PC-9 (cell line): ENCODE data around the gene ALDH3A1.
"Not testable (repeated sequence)": the region's sequence is repeated elsewhere in the genome, so short reads cannot be mapped to it uniquely, and the experiment has no call there.

Experiments used
- EZH2 ChIP-seq: fragments of 200-600 bp; sonication (generic); IDR thresholded peaks from 2 replicates; pipeline ENCODE4 v1.8.0; 2017; ENCODE audit warnings: antibody characterized with exemption, low read depth
- TF ChIP-seq, protein P1 (sequence below): fragments of 200-600 bp; sonication (generic); conservative IDR thresholded peaks from 2 replicates; pipeline ENCODE4 v1.6.1; 2017; ENCODE audit warnings: mixed run types, antibody characterized with exemption, mild to moderate bottlenecking, moderate library complexity

DNA sequence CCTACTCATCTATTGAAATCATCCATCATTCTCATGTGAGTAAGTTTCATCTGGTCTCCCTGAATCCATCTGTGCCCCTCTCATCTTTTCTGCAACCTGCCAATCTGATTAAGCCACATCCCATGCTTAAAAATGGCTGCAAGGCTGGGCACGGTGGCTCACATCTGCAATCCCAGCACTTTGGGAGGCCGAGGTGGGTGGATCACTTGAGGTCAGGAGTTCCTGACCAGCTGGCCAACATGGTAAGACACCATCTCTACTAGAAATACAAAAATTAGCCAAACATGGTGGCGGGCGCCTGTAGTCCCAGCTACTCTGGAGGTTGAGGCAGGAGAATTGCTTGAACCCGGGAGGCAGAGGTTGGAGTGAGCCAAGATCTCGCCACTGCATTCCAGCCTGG, 15.9 kb upstream of the ALDH3A1 start:
- not testable (repeated sequence) for TF ChIP-seq EZH2
- TF ChIP-seq, protein P1, sequence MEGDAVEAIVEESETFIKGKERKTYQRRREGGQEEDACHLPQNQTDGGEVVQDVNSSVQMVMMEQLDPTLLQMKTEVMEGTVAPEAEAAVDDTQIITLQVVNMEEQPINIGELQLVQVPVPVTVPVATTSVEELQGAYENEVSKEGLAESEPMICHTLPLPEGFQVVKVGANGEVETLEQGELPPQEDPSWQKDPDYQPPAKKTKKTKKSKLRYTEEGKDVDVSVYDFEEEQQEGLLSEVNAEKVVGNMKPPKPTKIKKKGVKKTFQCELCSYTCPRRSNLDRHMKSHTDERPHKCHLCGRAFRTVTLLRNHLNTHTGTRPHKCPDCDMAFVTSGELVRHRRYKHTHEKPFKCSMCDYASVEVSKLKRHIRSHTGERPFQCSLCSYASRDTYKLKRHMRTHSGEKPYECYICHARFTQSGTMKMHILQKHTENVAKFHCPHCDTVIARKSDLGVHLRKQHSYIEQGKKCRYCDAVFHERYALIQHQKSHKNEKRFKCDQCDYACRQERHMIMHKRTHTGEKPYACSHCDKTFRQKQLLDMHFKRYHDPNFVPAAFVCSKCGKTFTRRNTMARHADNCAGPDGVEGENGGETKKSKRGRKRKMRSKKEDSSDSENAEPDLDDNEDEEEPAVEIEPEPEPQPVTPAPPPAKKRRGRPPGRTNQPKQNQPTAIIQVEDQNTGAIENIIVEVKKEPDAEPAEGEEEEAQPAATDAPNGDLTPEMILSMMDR, result not testable (repeated sequence)
